SK-N-SH (cell line): ENCODE results near the gene MAB21L3. TPM values are rescaled to one million over a fixed set of nuclear protein-coding genes. Genes with fewer than 3 reads are reported as not detected.

ENCODE experiments used
- CTCF ChIA-PET: fragments of 300-600, 350-600 bp; formaldehyde crosslinking; extraction: SDS; loops from one replicate; lab custom pipeline; 2021; lab: Yijun Ruan, JAX
- POLR2A ChIA-PET: fragments of 350-600 bp; sonication (Branson Sonifier 250); formaldehyde crosslinking; extraction: SDS; loops from one replicate; lab custom pipeline; 2020; ENCODE audit warnings: antibody characterized with exemption, inconsistent platforms; lab: Yijun Ruan, JAX
- DNase-seq: peaks from one replicate; pipeline ENCODE4 v3.0.0; 2012
- H2AFZ ChIP-seq: fragments of 200-600 bp; sonication (generic); 2 replicates; pipeline ENCODE4 v1.8.1; 2016; ENCODE audit warnings: antibody characterized with exemption, mild to moderate bottlenecking, low read depth
- H3F3A ChIP-seq: fragments of 200-600 bp; sonication (generic); replicated peaks from 2 replicates; pipeline ENCODE3; 2016; ENCODE audit warnings: antibody characterized with exemption, mild to moderate bottlenecking; ENCODE audit not compliant: insufficient read depth
- H3K27ac ChIP-seq, 2 experiments: fragments of 200-500 bp in 1 of 2; fragments of 200-600 bp in 1 of 2; sonication (Bioruptor generic) in 1 of 2; sonication (generic), shearing (Covaris generic) in 1 of 2; 2 replicates each; pipeline versions ENCODE4 v1.5.1 to v1.6.1; 2014 to 2016; ENCODE audit warnings: low read depth in 2 of 2, inconsistent platforms in 1 of 2, low read length in 1 of 2, mild to moderate bottlenecking in 1 of 2, mixed read lengths in 1 of 2
- H3K27me3 ChIP-seq: fragments of 200-600 bp; sonication (generic), shearing (Covaris generic); 2 replicates; pipeline ENCODE4 v1.6.1; 2016; ENCODE audit warnings: mixed run types; ENCODE audit not compliant: insufficient read depth
- H3K36me3 ChIP-seq, 2 experiments: fragments of 200-500 bp in 1 of 2; fragments of 200-600 bp in 1 of 2; sonication (Bioruptor generic) in 1 of 2; sonication (generic) in 1 of 2; replicated peaks in 1 of 2; 2 replicates each; pipeline versions ENCODE3 to v1.5.1; 2014 to 2016; ENCODE audit warnings: low read length in 1 of 2, mild to moderate bottlenecking in 1 of 2; ENCODE audit not compliant: insufficient read depth in 2 of 2, control insufficient read depth in 1 of 2
- H3K4me1 ChIP-seq, 2 experiments: fragments of 200-500 bp in 1 of 2; fragments of 200-600 bp in 1 of 2; sonication (Bioruptor generic) in 1 of 2; sonication (generic), shearing (Covaris generic) in 1 of 2; 2 replicates each; pipeline versions ENCODE4 v1.5.1 to v1.6.1; 2014 to 2016; ENCODE audit warnings: low read depth in 1 of 2, low read length in 1 of 2, mixed run types in 1 of 2; ENCODE audit not compliant: insufficient read depth in 2 of 2, control insufficient read depth in 1 of 2
- H3K4me2 ChIP-seq: fragments of 200-600 bp; sonication (generic), shearing (Covaris generic); 2 replicates; pipeline ENCODE4 v1.6.1; 2017; ENCODE audit warnings: mixed run types
- H3K4me3 ChIP-seq, 2 experiments: fragments of 200-500 bp in 1 of 2; fragments of 200-600 bp in 1 of 2; sonication (Bioruptor generic) in 1 of 2; sonication (generic), shearing (Covaris generic) in 1 of 2; 2 replicates each; pipeline versions ENCODE4 v1.5.1 to v1.8.1; 2014 to 2016; ENCODE audit warnings: low read depth in 2 of 2, inconsistent platforms in 1 of 2, low read length in 1 of 2, mild to moderate bottlenecking in 1 of 2, mixed read lengths in 1 of 2, moderate library complexity in 1 of 2
- H3K79me2 ChIP-seq: fragments of 200-600 bp; sonication (generic); 2 replicates; pipeline ENCODE4 v1.8.1; 2017; ENCODE audit warnings: mild to moderate bottlenecking; ENCODE audit not compliant: insufficient read depth
- H3K9ac ChIP-seq: fragments of 200-600 bp; sonication (generic); 2 replicates; pipeline ENCODE4 v1.6.1; 2017; ENCODE audit warnings: mixed run types
- H3K9me2 ChIP-seq: fragments of 200-600 bp; sonication (generic); 2 replicates; pipeline ENCODE4 v1.6.1; 2017; ENCODE audit warnings: mixed run types
- H3K9me3 ChIP-seq: fragments of 200-600 bp; sonication (generic); 2 replicates; pipeline ENCODE4 v1.6.1; 2017; ENCODE audit warnings: mixed run types, mild to moderate bottlenecking, moderate library complexity
- H4K20me1 ChIP-seq: fragments of 200-600 bp; sonication (generic); 2 replicates; pipeline ENCODE4 v1.6.1; 2017; ENCODE audit warnings: mild to moderate bottlenecking, mixed run types; ENCODE audit not compliant: insufficient read depth
- CHD2 ChIP-seq: fragments of 150-350 bp; IDR thresholded peaks from 2 replicates; pipeline ENCODE4 v1.6.1; 2018; ENCODE audit warnings: low read length; ENCODE audit not compliant: partially characterized antibody
- ELF1 ChIP-seq: IDR thresholded peaks from 2 replicates; pipeline ENCODE4 v1.4.0; 2012
- EP300 ChIP-seq, 2 experiments: IDR thresholded peaks; 2 replicates each; pipeline versions ENCODE4 v1.4.0 to v1.6.1; 2012; ENCODE audit warnings: borderline replicate concordance in 1 of 2, low read depth in 1 of 2, low read length in 1 of 2
- FOXJ3 ChIP-seq: sonication (generic); formaldehyde crosslinking; IDR thresholded peaks from 2 replicates; pipeline ENCODE4 v1.5.1; 2020; ENCODE audit warnings: mild to moderate bottlenecking, missing genetic modification reagents
- FOXM1 ChIP-seq: IDR thresholded peaks from 2 replicates; pipeline ENCODE4 v1.4.0; 2012; ENCODE audit warnings: low read depth, mild to moderate bottlenecking
- GATA2 ChIP-seq: sonication (generic); formaldehyde crosslinking; IDR thresholded peaks from 2 replicates; pipeline ENCODE4 v1.5.0; 2020; ENCODE audit warnings: mild to moderate bottlenecking, missing genetic modification reagents
- JUND ChIP-seq: IDR thresholded peaks from 2 replicates; pipeline ENCODE4 v1.4.0; 2012
- MXI1 ChIP-seq: IDR thresholded peaks from 2 replicates; pipeline ENCODE4 v1.6.1; 2012; ENCODE audit warnings: mild to moderate bottlenecking, low read depth, low read length, improper control_type of control experiment
- NRF1 ChIP-seq: IDR thresholded peaks from 2 replicates; pipeline ENCODE4 v1.6.1; 2012; ENCODE audit warnings: low read depth, mild to moderate bottlenecking, low read length
- RAD21 ChIP-seq: IDR thresholded peaks from 2 replicates; pipeline ENCODE4 v1.6.1; 2012; ENCODE audit warnings: mild to moderate bottlenecking, low read length
- SIN3A ChIP-seq: IDR thresholded peaks from 2 replicates; pipeline ENCODE4 v1.6.1; 2012; ENCODE audit warnings: low read depth, mild to moderate bottlenecking, low read length, moderate library complexity, borderline replicate concordance
- SMC3 ChIP-seq: IDR thresholded peaks from 2 replicates; pipeline ENCODE4 v1.6.1; 2012; ENCODE audit warnings: low read depth, low read length, improper control_type of control experiment
- YY1 ChIP-seq: IDR thresholded peaks from 2 replicates; pipeline ENCODE4 v1.4.0; 2012; ENCODE audit warnings: low read depth, mild to moderate bottlenecking
- WGBS: methylation state at CpG from one replicate; pipeline ENCODE4 v1.1.6; 2017; ENCODE audit warnings: low lambda C conversion rate; 5-methylcytosine and 5-hydroxymethylcytosine counted together
- polyA plus RNA-seq, 3 experiments: library from polyadenylated mRNA; depleted of rRNA; stranded (reverse); fragments of >200 nt; gene quantifications; 2 replicates each; pipeline ENCODE4 v1.2.3, GENCODE V29; 2012
- TF ChIP-seq, protein P1 (sequence below): IDR thresholded peaks from 2 replicates; pipeline ENCODE4; 2012
- TF ChIP-seq, protein P2 (sequence below): IDR thresholded peaks from 2 replicates; pipeline ENCODE4 v1.6.1; 2012; ENCODE audit warnings: mild to moderate bottlenecking, low read depth, low read length, moderate library complexity
- TF ChIP-seq, protein P3 (sequence below): IDR thresholded peaks from 2 replicates; pipeline ENCODE4 v1.4.0; 2012; ENCODE audit warnings: low read depth, borderline replicate concordance
- TF ChIP-seq, protein P4 (sequence below): IDR thresholded peaks from 2 replicates; pipeline ENCODE4 v1.4.0; 2012; ENCODE audit warnings: low read depth
- TF ChIP-seq, protein P5 (sequence below): fragments of 200-600 bp; sonication (generic); IDR thresholded peaks from 2 replicates; pipeline ENCODE4 v1.6.1; 2017; ENCODE audit warnings: antibody characterized with exemption, mild to moderate bottlenecking, moderate library complexity

MAB21L3 gene
- polyA plus RNA-seq, 1 of the 3 experiments (the other 2 are of a cell fraction) = not detected

DNA sequence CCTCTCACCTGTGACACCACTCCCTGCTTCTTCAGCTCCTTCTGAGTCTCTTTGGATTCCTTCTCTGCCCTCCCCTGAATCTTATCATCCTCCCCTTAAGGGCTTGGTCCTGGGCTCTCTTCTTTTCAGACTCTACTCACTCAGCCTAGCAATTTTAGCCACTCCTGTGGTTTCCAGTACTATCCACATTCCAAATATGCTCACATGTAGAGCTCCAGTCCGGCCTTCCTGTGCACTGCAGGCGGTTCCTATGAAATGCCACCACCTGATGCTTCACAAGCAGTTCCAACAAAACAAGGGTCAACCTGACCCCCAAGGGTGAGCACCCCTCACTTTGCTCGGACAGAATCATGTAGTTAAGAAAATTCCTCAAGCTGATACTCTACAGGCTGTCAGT, 35.9 kb downstream of the MAB21L3 start:
- CTCF ChIA-PET = interaction anchor here (0.7 to 17.7 kb wide), 3 partner anchors 7 to 348 kb away, joined by 3 to 1099 read pairs (median 101); no protein-coding TSS in a partner anchor

DNA sequence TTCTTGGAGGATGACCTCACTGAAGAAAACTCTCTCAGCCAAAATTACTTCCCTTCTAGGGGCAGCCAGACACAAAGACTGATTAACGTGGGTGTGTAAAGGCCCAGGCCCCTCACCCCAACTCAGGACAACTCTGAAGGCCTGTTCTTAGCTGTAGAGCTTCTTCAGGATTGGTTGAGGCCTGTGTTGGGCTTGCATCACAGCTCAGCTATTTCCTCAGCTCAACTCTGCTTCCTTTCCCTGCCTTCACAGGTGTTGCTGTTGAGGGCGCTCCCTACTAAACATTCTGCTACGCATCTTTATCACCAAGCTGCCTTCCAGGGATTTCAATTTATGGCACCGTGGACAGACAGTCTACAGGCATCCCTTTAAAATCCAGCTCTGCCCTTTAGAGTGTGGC, 36.8 kb downstream of the MAB21L3 start:
- H3K9ac ChIP-seq = no peak overlapping the region
- peaks cover 12% of the 10 kb centered on the region; the same call in 1 of the 2 replicates for H3K9me3 ChIP-seq
- no peaks in the 10 kb centered on the region for H3K79me2 ChIP-seq
- no peaks in the 10 kb centered on the region for H3F3A ChIP-seq
- H4K20me1 ChIP-seq = no peaks in the 10 kb centered on the region
- ChIA-PET CTCF (interaction anchor here (5.9 to 17.7 kb wide), 2 partner anchors 8 to 347 kb away, joined by 101 to 1099 read pairs; no protein-coding TSS in a partner anchor), POLR2A (interaction anchor here (2.1 kb wide), 1 partner anchor 270 kb away, joined by 4 read pairs; no protein-coding TSS in a partner anchor)
- no peak overlapping the region for H3K4me3 ChIP-seq
- H3K27me3 ChIP-seq = no peaks in the 10 kb centered on the region
- H3K9me2 ChIP-seq = no peaks in the 10 kb centered on the region
- no peak overlapping the region for H2AFZ ChIP-seq
- H3K27ac ChIP-seq = no peak overlapping the region
- peaks cover 2 to 4% of the 10 kb centered on the region in 2 experiments; a peak in 2 of 4 replicates for H3K4me1 ChIP-seq
- no peak for DNase-seq
- 71% methylated on average over 4 of the region's 4 CpGs for WGBS
- no peak overlapping the region for H3K4me2 ChIP-seq
- TF ChIP-seq, protein P1, sequence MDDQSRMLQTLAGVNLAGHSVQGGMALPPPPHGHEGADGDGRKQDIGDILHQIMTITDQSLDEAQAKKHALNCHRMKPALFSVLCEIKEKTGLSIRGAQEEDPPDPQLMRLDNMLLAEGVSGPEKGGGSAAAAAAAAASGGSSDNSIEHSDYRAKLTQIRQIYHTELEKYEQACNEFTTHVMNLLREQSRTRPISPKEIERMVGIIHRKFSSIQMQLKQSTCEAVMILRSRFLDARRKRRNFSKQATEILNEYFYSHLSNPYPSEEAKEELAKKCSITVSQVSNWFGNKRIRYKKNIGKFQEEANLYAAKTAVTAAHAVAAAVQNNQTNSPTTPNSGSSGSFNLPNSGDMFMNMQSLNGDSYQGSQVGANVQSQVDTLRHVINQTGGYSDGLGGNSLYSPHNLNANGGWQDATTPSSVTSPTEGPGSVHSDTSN = no peak
- TF ChIP-seq EP300 (IDR thresholded peaks at IDR 0.05; ENCODE audit: borderline replicate concordance in 1 of 2, low read depth in 1 of 2, low read length in 1 of 2) (no peak), CHD2 (no peak), SIN3A (no peak), ELF1 (no peak), FOXM1 (no peak), RAD21 (no peak), MXI1 (no peak), FOXJ3 (no peak), YY1 (no peak), GATA2 (no peak), SMC3 (no peak), JUND (no peak), NRF1 (no peak)
- TF ChIP-seq, protein P2, sequence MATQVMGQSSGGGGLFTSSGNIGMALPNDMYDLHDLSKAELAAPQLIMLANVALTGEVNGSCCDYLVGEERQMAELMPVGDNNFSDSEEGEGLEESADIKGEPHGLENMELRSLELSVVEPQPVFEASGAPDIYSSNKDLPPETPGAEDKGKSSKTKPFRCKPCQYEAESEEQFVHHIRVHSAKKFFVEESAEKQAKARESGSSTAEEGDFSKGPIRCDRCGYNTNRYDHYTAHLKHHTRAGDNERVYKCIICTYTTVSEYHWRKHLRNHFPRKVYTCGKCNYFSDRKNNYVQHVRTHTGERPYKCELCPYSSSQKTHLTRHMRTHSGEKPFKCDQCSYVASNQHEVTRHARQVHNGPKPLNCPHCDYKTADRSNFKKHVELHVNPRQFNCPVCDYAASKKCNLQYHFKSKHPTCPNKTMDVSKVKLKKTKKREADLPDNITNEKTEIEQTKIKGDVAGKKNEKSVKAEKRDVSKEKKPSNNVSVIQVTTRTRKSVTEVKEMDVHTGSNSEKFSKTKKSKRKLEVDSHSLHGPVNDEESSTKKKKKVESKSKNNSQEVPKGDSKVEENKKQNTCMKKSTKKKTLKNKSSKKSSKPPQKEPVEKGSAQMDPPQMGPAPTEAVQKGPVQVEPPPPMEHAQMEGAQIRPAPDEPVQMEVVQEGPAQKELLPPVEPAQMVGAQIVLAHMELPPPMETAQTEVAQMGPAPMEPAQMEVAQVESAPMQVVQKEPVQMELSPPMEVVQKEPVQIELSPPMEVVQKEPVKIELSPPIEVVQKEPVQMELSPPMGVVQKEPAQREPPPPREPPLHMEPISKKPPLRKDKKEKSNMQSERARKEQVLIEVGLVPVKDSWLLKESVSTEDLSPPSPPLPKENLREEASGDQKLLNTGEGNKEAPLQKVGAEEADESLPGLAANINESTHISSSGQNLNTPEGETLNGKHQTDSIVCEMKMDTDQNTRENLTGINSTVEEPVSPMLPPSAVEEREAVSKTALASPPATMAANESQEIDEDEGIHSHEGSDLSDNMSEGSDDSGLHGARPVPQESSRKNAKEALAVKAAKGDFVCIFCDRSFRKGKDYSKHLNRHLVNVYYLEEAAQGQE = no peak
- TF ChIP-seq, protein P3, sequence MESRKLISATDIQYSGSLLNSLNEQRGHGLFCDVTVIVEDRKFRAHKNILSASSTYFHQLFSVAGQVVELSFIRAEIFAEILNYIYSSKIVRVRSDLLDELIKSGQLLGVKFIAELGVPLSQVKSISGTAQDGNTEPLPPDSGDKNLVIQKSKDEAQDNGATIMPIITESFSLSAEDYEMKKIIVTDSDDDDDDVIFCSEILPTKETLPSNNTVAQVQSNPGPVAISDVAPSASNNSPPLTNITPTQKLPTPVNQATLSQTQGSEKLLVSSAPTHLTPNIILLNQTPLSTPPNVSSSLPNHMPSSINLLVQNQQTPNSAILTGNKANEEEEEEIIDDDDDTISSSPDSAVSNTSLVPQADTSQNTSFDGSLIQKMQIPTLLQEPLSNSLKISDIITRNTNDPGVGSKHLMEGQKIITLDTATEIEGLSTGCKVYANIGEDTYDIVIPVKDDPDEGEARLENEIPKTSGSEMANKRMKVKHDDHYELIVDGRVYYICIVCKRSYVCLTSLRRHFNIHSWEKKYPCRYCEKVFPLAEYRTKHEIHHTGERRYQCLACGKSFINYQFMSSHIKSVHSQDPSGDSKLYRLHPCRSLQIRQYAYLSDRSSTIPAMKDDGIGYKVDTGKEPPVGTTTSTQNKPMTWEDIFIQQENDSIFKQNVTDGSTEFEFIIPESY = no peak
- TF ChIP-seq, protein P4, sequence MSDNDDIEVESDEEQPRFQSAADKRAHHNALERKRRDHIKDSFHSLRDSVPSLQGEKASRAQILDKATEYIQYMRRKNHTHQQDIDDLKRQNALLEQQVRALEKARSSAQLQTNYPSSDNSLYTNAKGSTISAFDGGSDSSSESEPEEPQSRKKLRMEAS = no peak
- H3K36me3 ChIP-seq = no peaks in the 10 kb centered on the region

More for the DNA sequence above, 35.9 kb downstream of the MAB21L3 start:
- H3K36me3 ChIP-seq = no peaks in the 10 kb centered on the region
- no peak overlapping the region for H3K4me2 ChIP-seq
- POLR2A ChIA-PET = interaction anchor here (2.1 kb wide), 1 partner anchor 271 kb away, joined by 4 read pairs; no protein-coding TSS in a partner anchor
- no peak overlapping the region for H3K9ac ChIP-seq
- peaks cover 0 to 4% of the 10 kb centered on the region in 2 experiments; a peak in 2 of 4 replicates for H3K4me1 ChIP-seq
- no peak overlapping the region for H2AFZ ChIP-seq
- H3F3A ChIP-seq = no peaks in the 10 kb centered on the region
- H3K9me3 ChIP-seq = peaks cover 12% of the 10 kb centered on the region; the same call in 1 of the 2 replicates
- no peaks in the 10 kb centered on the region for H3K27me3 ChIP-seq
- H3K27ac ChIP-seq = no peak overlapping the region
- DNase-seq = no peak
- H3K9me2 ChIP-seq = no peaks in the 10 kb centered on the region
- H3K79me2 ChIP-seq = no peaks in the 10 kb centered on the region
- TF ChIP-seq, protein P5, sequence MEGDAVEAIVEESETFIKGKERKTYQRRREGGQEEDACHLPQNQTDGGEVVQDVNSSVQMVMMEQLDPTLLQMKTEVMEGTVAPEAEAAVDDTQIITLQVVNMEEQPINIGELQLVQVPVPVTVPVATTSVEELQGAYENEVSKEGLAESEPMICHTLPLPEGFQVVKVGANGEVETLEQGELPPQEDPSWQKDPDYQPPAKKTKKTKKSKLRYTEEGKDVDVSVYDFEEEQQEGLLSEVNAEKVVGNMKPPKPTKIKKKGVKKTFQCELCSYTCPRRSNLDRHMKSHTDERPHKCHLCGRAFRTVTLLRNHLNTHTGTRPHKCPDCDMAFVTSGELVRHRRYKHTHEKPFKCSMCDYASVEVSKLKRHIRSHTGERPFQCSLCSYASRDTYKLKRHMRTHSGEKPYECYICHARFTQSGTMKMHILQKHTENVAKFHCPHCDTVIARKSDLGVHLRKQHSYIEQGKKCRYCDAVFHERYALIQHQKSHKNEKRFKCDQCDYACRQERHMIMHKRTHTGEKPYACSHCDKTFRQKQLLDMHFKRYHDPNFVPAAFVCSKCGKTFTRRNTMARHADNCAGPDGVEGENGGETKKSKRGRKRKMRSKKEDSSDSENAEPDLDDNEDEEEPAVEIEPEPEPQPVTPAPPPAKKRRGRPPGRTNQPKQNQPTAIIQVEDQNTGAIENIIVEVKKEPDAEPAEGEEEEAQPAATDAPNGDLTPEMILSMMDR = no peak
- no peak for TF ChIP-seq ELF1
- TF ChIP-seq, all 33 proteins: peak for 0
- WGBS = 51% methylated on average over 3 of the region's 3 CpGs
- Histone ChIP-seq H3K4me3 (no peak overlapping the region), H4K20me1 (no peaks in the 10 kb centered on the region)
